Dermis microvascular lymphatic vessel endothelial cell (primary cell): ENCODE measurements around the gene MEMO1. TPM values are rescaled to one million over a fixed set of nuclear protein-coding genes. Genes with fewer than 3 reads are reported as not detected.
"Not testable (repeated sequence)": the region's sequence is repeated elsewhere in the genome, so short reads cannot be mapped to it uniquely, and the experiment has no call there.

Experiments used
- DNase-seq, 2 donors: peaks; one replicate each; pipeline versions ENCODE4 v3.0.0 to v3.0.0-alpha.2; 2010; ENCODE audit warnings: low read depth in 2 of 2
- total RNA-seq: library from RNA; depleted of rRNA; stranded (reverse); fragments of >200 nt; gene quantifications from 2 replicates; pipeline ENCODE4 v1.2.1, GENCODE V29; 2014

Gene MEMO1
- total RNA-seq, result 34.4 and 39.7 TPM in 2 replicates

DNA sequence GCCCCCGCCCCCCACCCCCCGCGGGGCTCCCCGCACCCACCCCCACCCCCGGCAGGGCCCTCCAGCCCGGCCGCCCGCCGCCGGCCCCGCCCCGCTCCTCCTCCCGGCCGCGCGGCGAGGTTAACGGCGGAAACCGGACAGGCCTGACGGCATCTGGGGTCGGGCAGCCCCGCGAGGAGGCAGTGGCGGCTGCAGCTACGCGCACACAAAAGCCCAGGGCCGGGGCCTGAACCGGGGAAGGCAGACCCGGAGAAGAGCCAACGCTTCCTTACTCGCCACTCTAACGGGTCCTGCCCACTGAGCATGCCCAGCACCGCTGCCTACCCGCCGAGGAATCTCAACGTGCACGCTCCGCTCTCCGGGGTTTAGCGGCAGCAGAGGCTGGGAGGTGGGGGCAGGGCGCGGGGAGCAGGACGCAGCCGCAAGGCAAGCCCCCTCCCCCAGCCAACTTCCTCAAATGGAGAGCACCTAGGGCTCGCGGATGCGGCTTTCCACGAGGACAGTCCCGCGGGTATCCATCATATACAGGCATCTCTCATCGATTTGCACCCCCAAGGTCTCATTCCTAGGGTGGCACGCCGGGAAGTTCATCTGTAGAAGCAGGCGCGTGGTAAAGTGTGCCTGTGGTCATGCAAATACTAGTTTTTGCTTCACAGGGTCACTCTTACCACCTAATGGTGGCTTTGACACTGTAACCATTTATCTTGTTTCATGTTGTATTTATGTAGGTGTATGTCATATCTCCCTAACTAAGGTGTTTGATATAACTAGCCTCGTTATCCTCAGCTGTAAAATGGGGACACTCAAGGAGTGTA, at the start of gene MEMO1:
Gene MEMO1 (minus strand): TSS at position 339 of the 815 bp plus-strand sequence. CDS start 761 bp downstream, outside the sequence.
- peak; percentile 88 to 93 for DNase-seq

DNA sequence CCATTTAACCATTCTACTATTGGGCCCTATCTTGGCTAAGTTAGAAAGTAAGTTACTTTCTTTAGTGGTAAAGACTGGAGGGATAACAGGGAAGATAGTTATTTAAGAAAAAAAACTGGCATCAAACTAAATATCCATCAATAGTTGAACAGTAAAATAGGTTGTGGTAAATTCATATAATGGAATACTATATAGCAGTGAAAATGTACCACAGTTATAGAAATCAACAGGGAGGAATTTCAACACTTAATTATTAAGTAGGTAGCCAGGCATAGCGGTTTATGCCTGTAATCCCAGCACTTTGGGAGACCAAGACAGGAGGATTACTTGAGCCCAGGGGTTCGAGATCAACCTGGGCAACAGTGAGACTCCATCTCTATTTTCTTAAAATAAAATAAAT, 49.5 kb upstream of the MEMO1 start:
- DNase-seq, result no peak

GRCh38 chr2:32058130-32058529, 47.3 kb upstream of the MEMO1 start:
- no peak for DNase-seq

- DNase-seq, result not testable (repeated sequence)
These were observed 43.8 kb upstream of the MEMO1 start for GRCh38 chr2:32054583-32054982.

GRCh38 chr2:32051836-32052439, 41.1 kb upstream of the MEMO1 start:
- DNase-seq, result no peak

- DNase-seq, result no peak
These were observed 32.8 kb upstream of the MEMO1 start for GRCh38 chr2:32043561-32043960.

DNA sequence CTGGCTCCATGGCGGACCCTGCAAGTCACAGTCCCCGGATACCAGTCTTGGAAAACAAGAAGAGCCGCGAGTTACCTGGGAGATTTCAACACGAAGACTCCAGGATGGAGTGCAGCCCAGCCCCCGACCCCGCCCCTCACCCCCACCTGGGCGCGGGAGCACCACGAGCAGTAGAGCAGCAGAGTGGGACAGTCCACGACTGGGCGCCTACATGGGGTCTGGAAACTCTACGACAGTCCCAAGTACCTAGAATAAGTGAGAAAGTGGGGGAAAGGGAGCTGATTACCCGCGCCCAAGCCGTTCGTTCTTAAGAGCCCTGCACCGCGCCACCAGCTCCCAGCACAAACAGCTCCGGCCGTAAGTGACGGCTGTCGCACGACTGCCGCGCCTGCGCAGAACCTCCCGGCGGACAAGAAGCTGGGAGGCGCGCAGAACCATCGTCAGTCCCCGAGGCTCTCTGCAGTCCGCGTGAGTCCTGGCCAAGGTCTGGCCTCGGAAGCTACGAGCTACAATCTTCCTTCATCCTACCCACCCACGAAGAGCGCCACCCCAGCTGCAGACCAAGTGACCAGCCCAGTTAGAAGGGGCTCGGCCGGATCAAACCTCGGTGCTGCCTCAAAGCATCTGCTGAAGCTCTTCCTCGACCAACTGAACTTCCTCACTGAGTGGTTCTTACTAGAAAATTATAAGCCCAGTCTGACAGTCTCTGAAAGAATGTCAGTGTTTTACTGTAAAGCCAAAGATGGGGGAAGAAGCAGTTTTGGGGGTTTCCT, 28.8 kb upstream of the MEMO1 start, which contains the start of gene DPY30:
Gene DPY30 (minus strand): TSS at position 359 of the 773 bp plus-strand sequence. CDS start 349 bp downstream, at position 10.
- peak; percentile 76 to 93 for DNase-seq

GRCh38 chr2:32034198-32034887, 23.5 kb upstream of the MEMO1 start:
- not testable (repeated sequence) for DNase-seq

DNA sequence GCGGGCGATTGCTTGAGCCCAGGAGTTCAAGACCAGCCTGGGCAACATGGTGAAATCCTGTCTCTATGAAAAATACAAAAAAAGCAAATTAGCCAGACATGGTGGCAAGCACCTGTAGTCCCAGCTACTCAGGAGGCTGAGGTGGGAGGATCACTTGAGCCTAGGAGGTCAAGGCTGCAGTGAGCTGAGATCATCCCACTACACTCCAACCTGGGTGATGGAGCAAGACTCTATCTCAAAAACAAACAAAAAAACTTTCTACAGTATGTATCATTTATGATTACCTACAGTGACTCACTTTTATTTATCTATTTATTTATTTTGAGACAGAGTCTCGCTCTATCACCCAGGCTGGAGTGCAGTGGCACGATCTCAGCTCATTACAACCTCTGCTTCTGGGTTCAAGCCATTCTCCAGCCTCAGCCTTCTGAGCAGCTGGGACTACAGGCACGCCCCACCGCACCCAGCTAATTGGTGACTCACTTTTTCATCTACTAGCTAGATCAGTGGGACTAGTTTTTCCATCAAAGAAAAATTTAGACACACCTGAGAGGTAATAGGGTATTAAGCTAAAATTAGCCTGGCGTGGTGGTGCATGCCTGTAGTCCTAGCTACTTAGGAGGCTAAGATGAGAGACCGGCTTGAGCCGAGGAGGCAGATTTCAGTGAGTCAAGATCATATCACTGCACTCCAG, 8.1 kb upstream of the MEMO1 start:
- not testable (repeated sequence) for DNase-seq

DNA sequence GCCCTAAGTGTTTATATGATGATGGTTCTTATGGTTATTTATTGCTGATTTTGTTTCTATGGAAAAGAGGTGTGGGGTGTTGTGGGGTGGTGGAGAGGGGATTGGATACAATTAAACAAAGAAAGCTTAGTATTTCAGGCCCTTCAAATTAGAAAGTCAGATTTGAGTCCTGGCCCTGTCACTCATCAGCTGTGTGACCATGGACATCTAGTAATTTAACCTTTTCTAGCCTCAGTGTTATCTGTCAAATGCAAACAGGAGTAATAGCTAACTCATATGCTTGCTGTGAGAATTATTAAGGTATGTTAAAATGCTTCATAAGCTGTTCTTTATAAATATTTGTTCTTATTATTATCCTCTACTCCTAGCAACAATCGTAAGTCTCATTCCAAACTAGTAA, 2.1 kb upstream of the MEMO1 start:
- no peak for DNase-seq

DNA sequence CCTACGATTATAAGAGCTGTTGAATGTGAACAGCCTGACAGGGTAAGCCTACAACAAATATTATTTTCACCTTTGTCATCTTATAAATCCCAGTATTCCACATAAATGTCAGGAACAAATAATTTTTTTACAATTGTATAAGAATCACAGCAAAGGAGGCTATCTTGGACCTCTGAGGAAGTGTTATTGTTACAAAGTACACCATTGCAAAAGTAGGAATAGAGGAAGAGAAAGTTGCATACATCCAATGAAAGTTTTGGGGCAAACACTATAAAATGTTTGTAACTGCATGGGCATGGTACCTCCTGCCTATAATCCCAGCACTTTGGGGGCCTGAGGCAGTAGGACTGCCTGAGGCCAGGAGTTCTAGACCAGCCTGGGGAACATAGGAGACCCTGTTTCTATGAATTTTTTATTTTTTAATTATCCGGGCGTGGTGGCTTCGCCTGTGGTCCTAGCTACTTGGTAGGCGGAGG, 715 bp upstream of the MEMO1 start:
- no peak for DNase-seq

- peak in 1 of 2 donors; percentile 55 for DNase-seq
These were observed 533 bp downstream of the MEMO1 start for GRCh38 chr2:32010280-32010669.

DNA sequence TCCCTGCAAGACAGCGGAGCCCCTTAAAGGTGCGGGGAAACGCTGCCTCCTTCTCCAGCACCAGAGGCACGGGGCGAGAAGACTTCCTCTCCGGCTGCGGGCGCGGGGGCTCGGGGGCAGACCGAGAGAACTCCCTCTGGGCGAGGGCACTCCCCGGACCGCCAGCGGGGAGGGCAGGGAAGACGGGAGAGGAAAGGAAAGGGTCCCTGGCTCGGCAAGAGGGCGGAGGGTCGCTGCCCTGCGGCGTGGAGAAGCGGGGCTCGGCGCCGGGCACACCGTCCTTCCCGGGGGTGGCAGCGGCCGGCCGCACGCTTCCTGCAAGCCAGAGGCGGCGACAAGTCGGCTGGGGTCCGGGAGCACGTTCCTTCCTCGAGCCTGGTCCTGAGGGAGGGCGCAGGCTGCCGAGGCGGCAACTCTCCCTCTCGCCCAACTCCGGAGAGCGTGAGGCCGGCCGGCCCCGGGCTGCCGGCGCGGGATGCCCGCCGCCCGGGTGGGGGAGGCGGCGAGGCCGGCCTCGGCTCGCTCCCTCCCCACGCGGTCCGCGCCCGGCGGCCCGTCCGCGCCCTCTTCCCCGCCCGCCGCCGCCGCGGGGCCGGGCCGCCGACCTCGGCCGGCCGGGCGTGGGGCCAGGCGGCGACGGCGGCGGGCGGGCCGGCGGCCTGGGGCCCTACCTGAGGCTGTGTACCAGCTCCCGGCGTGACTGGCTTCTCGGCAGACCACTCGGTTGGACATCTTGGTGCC, 1.1 kb downstream of the MEMO1 start:
- peak in 1 of 2 donors; percentile 25 for DNase-seq

GRCh38 chr2:32008805-32009515, 1.8 kb downstream of the MEMO1 start:
- peak in 1 of 2 donors; percentile 39 for DNase-seq

DNA sequence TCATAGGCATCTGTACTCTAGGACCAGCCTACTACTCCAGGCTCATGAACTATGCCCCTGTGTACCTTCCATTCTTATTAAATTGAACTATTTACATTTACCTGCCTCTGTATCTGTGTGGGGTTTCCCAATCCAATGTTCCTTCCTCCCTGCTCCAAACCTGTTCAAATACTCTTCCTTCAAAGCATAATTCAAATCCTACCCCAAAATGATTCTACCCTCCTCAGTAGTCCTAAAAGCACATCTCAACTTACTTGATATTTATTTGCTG, 3.8 kb downstream of the MEMO1 start:
- DNase-seq, result no peak

DNA sequence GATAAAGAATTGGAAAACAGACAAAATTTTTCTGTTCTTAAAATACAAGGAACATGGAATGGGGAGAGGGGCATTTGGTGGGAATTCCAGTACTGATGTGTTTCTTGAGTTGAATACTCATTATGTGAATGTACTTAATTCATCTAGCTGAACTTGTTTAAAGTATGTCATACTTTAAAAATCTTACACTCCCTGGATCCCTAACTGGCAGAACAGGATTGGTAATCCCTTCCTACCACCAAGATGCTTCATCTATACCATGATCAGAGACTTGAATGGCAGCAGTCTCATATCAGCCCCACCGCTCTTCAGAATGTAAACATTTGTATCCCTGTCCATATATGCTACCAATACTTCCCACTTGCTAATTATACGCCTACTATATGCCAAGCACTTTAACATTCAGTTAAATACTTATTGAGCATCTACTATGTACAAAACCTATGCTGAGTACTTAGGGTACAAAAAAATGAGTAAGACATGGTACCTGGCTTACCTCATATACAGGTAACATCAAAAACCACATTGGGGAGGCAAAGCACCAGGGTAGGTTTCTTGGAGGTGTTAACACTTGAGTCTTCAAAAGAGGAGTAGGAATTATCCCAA, 5.3 kb downstream of the MEMO1 start:
- DNase-seq, result no peak

- no peak for DNase-seq
These were observed 7.0 kb downstream of the MEMO1 start for GRCh38 chr2:32003791-32004190.

GRCh38 chr2:32002406-32002805, 8.4 kb downstream of the MEMO1 start:
- no peak for DNase-seq

DNA sequence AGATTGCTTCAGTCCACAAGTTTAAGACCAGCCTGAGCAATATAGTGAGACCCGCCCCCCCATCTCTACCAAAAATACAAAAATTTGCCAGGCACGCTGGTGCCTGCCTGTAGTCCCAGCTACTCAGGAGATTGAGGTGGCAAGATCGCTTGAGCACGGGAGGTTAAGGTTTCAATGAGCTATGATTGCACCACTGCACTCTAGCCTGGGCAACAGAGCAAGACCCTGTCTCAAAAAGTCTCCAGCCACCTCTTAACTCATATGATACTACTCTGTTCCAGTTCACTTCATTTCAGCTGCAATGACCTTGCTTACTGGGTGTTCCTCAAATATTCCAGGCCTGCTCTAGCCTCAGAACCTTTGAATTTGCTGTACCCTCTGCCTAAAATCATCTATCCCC, 11.4 kb downstream of the MEMO1 start:
- DNase-seq, result no peak
